Right lobe of liver (tissue), 6 donors: ENCODE data around the gene NCF4. TPM values are rescaled to one million over a fixed set of nuclear protein-coding genes. Genes with fewer than 3 reads are reported as not detected.

ENCODE experiments used
- ATAC-seq, 4 donors: fragments of 200-7000 bp; cut with Tn5 transposase; one replicate each; pipeline ENCODE4 v1.9.1; 2020; ENCODE audit warnings: mild to moderate bottlenecking in 4 of 4, moderate library complexity in 4 of 4
- DNase-seq, 3 donors: peaks; one replicate each; pipeline ENCODE4 v3.0.0-alpha.2; 2020
- H3K27ac ChIP-seq, 3 donors: fragments of 200-600 bp; one replicate each; pipeline ENCODE4 v1.8.0; 2022
- H3K27me3 ChIP-seq, 2 donors: fragments of 200-600 bp; one replicate each; pipeline ENCODE4 v1.8.0; 2022
- H3K36me3 ChIP-seq, 4 donors: fragments of 200-600 bp; sonication (generic) in 1 of 4; one replicate each; pipeline versions ENCODE4 v1.5.1 to v1.8.0; 2017 to 2022; ENCODE audit warnings: control low read depth in 1 of 4
- H3K4me1 ChIP-seq, 4 donors: fragments of 200-600 bp; sonication (generic) in 1 of 4; one replicate each; pipeline versions ENCODE4 v1.5.1 to v1.8.0; 2017 to 2022; ENCODE audit warnings: control low read depth in 1 of 4
- H3K4me3 ChIP-seq, 3 donors: fragments of 200-600 bp; one replicate each; pipeline ENCODE4 v1.8.0; 2022
- H3K9me3 ChIP-seq, 4 donors: fragments of 200-600 bp; sonication (generic) in 1 of 4; one replicate each; pipeline versions ENCODE4 v1.5.1 to v1.8.0; 2017 to 2022; ENCODE audit warnings: control low read depth in 1 of 4
- CTCF ChIP-seq, 4 donors: fragments of 200-600 bp in 3 of 4; fragments of 450-650 bp in 1 of 4; IDR thresholded peaks; one replicate each; pipeline versions ENCODE4 v1.5.1 to v1.8.0; 2016 to 2022; ENCODE audit warnings: antibody characterized with exemption in 4 of 4, mild to moderate bottlenecking in 2 of 4
- POLR2A ChIP-seq: fragments of 450-650 bp; IDR thresholded peaks from one replicate; pipeline ENCODE4 v1.6.1; 2017; ENCODE audit warnings: antibody characterized with exemption, mild to moderate bottlenecking
- WGBS: methylation state at CpG from one replicate; pipeline ENCODE4 v1.1.6; 2018; ENCODE audit warnings: low coverage, low lambda C conversion rate; ENCODE audit not compliant: insufficient coverage; ENCODE audit errors: missing lambda C conversion rate; 5-methylcytosine and 5-hydroxymethylcytosine counted together
- intact Hi-C, 2 donors: fragments of 100-400 bp; cut with DNase I; formaldehyde crosslinking; loops; one replicate each; pipeline versions ENCODE4 v1.11.2 to v1.14.1; 2022
- total RNA-seq, 6 experiments: library from RNA; depleted of rRNA in 2 of 6; stranded (reverse); fragments of >200 nt in 2 of 6; fragmentation: NEBNext Ultra II Directional in 3 of 6; extraction: Animal tissue kit (Norgen Biotek cat#: 25700) in 3 of 6; gene quantifications; one replicate each; pipeline versions ENCODE4 v1.1.0 to v1.2.4, GENCODE V29; 2016 to 2023
- donor health status: DM: no; HTN: yes; CAD: no.
- donor health status: DM: no; HTN: no; CAD: no.
- donor health status: DM: no; HTN: no; CAD: no.
- donor health status: DM: no; HTN: yes; CAD: no.
- donor health status: DM: no; HTN: yes; CAD: no.

NCF4 gene
- total RNA-seq, 6 experiments from 2014 or later: 2.3 to 6.2 (median 4.0) TPM

DNA sequence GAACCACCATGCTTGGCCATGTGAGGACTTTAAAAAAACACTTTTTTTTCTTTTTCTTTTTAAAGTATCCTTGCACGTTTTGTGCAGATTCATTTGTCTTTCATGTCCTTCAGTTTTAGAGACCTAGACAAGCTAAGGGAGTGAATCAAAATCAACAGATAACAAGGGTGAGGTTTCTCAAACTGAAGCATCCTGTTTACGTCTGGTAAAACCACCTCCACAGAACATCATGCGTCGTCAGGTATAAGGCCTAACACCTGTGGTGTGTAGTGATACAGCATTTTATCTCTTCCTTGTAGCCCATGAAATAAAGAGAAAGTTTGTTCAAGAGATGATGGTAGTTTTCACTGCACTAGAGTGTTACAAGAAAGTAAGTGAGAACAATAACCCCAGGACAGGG lies 26.4 kb downstream of the NCF4 start:
- Histone ChIP-seq H3K36me3 (no peaks in the 10 kb centered on the region), H3K4me1 (no peaks in the 10 kb centered on the region), H3K4me3 (no peak overlapping the region), H3K27me3 (no peaks in the 10 kb centered on the region), H3K27ac (no peak overlapping the region), H3K9me3 (no peaks in the 10 kb centered on the region)
- DNase-seq (no peak), ATAC-seq (no peak)
- intact Hi-C loops: no loop called here
- 59% methylated on average over 4 of the region's 4 CpGs for WGBS
- TF ChIP-seq POLR2A: no peak
- no peak for TF ChIP-seq CTCF (IDR thresholded peaks at IDR 0.05)

DNA sequence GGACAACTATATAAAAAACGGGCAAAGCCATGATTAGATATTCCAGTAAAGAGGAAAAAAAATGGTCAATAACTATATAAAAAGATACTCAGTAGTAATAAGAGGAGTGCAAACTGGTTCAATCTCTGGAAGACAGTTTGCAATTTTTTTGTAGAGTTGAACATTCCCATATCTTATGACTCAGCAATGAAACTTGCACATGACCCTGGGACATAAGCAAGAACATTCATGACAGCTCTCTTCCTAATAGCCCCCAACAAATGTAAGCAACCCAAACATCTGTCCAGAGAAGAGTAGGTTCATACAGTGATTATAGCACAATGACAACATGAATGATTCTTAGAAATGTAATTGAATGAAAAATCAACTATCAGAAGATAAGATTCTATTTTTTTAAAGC lies 30.8 kb downstream of the NCF4 start:
- intact Hi-C loops: no loop called here
- no peaks in the 10 kb centered on the region for H3K27me3 ChIP-seq
- TF ChIP-seq CTCF (IDR thresholded peaks at IDR 0.05) (no peak), POLR2A (no peak)
- DNase-seq: no peak
- H3K4me1 ChIP-seq: no peaks in the 10 kb centered on the region
- no peaks in the 10 kb centered on the region for H3K9me3 ChIP-seq
- WGBS: 20% methylated on average over 1 of the region's 1 CpG
- no peak for ATAC-seq
- H3K36me3 ChIP-seq: no peaks in the 10 kb centered on the region
- H3K27ac ChIP-seq: no peak overlapping the region
- no peak overlapping the region for H3K4me3 ChIP-seq

- no peaks in the 10 kb centered on the region for H3K27me3 ChIP-seq
- 41% methylated on average over 2 of the region's 2 CpGs for WGBS
- TF ChIP-seq CTCF (IDR thresholded peaks at IDR 0.05) (no peak), POLR2A (no peak)
- intact Hi-C loops: no loop called here
- no peaks in the 10 kb centered on the region for H3K9me3 ChIP-seq
- DNase-seq: no peak
- no peaks in the 10 kb centered on the region for H3K4me1 ChIP-seq
- no peak overlapping the region for H3K4me3 ChIP-seq
- no peak for ATAC-seq
- H3K27ac ChIP-seq: no peak overlapping the region
- H3K36me3 ChIP-seq: no peaks in the 10 kb centered on the region
These were observed 31.5 kb downstream of the NCF4 start for GRCh38 chr22:36892292-36892691.

GRCh38 chr22:36893262-36893661 lies 32.5 kb downstream of the NCF4 start:
- TF ChIP-seq POLR2A: no peak
- TF ChIP-seq CTCF (IDR thresholded peaks at IDR 0.05): no peak

GRCh38 chr22:36894266-36894665 lies 33.5 kb downstream of the NCF4 start:
- no peak for DNase-seq
- Histone ChIP-seq H3K4me3 (no peak overlapping the region), H3K4me1 (no peaks in the 10 kb centered on the region), H3K36me3 (no peaks in the 10 kb centered on the region), H3K27me3 (no peaks in the 10 kb centered on the region), H3K9me3 (no peaks in the 10 kb centered on the region), H3K27ac (no peak overlapping the region)
- TF ChIP-seq POLR2A: no peak
- TF ChIP-seq CTCF (IDR thresholded peaks at IDR 0.05): no peak
- intact Hi-C loops: no loop called here
- ATAC-seq: no peak
- 90% methylated on average over 1 of the region's 1 CpG for WGBS

More at GRCh38 chr22:36893262-36893661, 32.5 kb downstream of the NCF4 start:
- intact Hi-C loops: no loop called here
- WGBS: 76% methylated on average over 3 of the region's 3 CpGs
- H3K4me3 ChIP-seq: no peak overlapping the region
- H3K36me3 ChIP-seq: no peaks in the 10 kb centered on the region
- ATAC-seq: no peak
- no peaks in the 10 kb centered on the region for H3K4me1 ChIP-seq
- H3K27me3 ChIP-seq: no peaks in the 10 kb centered on the region
- H3K27ac ChIP-seq: no peak overlapping the region
- no peaks in the 10 kb centered on the region for H3K9me3 ChIP-seq
- no peak for DNase-seq
